ENCODE data around the gene SLC37A4.

DNA sequence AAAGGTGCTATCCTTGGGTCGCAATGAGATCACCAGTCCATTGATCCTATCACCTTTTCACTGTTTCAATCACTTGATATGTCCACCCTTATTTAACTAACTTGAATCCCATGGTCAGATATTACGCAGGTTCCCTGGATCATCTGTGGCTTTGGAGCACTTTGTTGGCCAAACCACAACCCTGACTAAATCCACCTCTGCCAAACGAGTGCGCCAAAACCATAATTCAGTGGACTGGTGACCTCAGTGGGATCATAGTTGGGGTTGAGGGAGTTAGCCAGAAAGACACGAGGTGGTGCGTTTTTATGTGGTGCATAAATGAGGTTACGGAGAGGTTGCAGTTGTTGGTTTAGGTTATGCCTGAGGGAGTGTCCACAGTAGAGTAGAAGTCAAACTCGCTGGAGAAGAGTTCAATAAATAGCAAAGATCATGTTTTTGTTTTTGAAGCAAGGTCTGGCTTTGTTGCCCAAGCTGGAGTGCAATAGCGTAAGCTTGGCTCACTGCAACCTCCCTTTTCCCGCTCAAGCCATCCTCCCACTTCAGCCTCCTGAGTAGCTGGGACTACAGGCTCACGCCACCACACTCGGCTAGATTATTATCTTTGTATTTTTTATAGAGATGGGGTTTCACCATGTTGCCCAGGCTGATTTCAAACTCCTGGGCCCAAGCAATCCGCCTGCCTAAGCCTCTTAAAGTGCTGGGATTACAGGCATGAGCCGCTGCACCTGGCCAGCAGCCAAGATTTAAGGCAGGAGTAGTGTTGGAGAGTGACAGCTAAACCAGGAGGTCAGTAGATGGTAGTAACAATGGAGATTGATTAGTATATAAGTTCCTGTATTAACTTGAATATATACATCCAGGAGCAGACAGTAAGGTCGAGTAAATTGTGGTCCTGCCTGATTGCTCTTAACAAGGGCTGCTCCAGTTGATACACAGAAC is 54.6 kb downstream of the SLC37A4 start:
- TF ChIP-seq, protein P1, sequence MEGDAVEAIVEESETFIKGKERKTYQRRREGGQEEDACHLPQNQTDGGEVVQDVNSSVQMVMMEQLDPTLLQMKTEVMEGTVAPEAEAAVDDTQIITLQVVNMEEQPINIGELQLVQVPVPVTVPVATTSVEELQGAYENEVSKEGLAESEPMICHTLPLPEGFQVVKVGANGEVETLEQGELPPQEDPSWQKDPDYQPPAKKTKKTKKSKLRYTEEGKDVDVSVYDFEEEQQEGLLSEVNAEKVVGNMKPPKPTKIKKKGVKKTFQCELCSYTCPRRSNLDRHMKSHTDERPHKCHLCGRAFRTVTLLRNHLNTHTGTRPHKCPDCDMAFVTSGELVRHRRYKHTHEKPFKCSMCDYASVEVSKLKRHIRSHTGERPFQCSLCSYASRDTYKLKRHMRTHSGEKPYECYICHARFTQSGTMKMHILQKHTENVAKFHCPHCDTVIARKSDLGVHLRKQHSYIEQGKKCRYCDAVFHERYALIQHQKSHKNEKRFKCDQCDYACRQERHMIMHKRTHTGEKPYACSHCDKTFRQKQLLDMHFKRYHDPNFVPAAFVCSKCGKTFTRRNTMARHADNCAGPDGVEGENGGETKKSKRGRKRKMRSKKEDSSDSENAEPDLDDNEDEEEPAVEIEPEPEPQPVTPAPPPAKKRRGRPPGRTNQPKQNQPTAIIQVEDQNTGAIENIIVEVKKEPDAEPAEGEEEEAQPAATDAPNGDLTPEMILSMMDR (IDR thresholded peaks at IDR 0.05; ENCODE audit: poor library complexity, severe bottlenecking) = no peak
- TF ChIP-seq EP300 (conservative IDR thresholded peaks at IDR 0.05; ENCODE audit: poor library complexity, severe bottlenecking) = no peak
- no peak for TF ChIP-seq EZH2 (IDR thresholded peaks at IDR 0.05; ENCODE audit: borderline replicate concordance, insufficient read depth, low read length, poor library complexity, severe bottlenecking)

All from neural cell (in vitro differentiated cells).